Sigmoid colon (tissue), 7 donors: ENCODE results near the gene GKN1. TPM values are rescaled to one million over a fixed set of nuclear protein-coding genes. Genes with fewer than 3 reads are reported as not detected.
"Not testable (repeated sequence)": the region's sequence is repeated elsewhere in the genome, so short reads cannot be mapped to it uniquely, and the experiment has no call there.

ENCODE experiments used
- DNase-seq: peaks from one replicate; pipeline ENCODE4 v3.0.0-alpha.2; 2019
- H3K27ac ChIP-seq, 4 donors: fragments of 200-600 bp; sonication (generic); one replicate each; pipeline ENCODE4 v1.5.1; 2016 to 2019; ENCODE audit warnings: mild to moderate bottlenecking in 1 of 4
- H3K27me3 ChIP-seq, 3 donors: fragments of 200-600 bp; sonication (generic); one replicate each; pipeline ENCODE4 v1.5.1; 2019; ENCODE audit warnings: mild to moderate bottlenecking in 1 of 3
- H3K36me3 ChIP-seq, 4 donors: fragments of 200-600 bp; sonication (generic); one replicate each; pipeline ENCODE4 v1.5.1; 2016 to 2019
- H3K4me1 ChIP-seq, 4 donors: fragments of 200-600 bp; sonication (generic); one replicate each; pipeline ENCODE4 v1.5.1; 2017 to 2019
- H3K4me3 ChIP-seq, 4 donors: fragments of 200-600 bp; sonication (generic); one replicate each; pipeline ENCODE4 v1.5.1; 2017 to 2019; ENCODE audit warnings: mild to moderate bottlenecking in 2 of 4, moderate library complexity in 1 of 4
- H3K9me3 ChIP-seq, 4 donors: fragments of 200-600 bp in 3 of 4; sonication (generic) in 3 of 4; one replicate each; pipeline versions ENCODE4 v1.5.1 to v1.6.1; 2013 to 2019
- EP300 ChIP-seq, 4 donors: sonication (generic); formaldehyde crosslinking; IDR thresholded peaks; one replicate each; pipeline ENCODE4 v1.6.1; 2017; ENCODE audit warnings: antibody characterized with exemption in 4 of 4
- POLR2A ChIP-seq, 2 donors: fragments of 450-650 bp; IDR thresholded peaks; one replicate each; pipeline ENCODE4 v1.6.1; 2016; ENCODE audit warnings: antibody characterized with exemption in 2 of 2, mild to moderate bottlenecking in 2 of 2, moderate library complexity in 2 of 2
- POLR2AphosphoS5 ChIP-seq, 4 donors: sonication (generic); formaldehyde crosslinking; IDR thresholded peaks; one replicate each; pipeline ENCODE4 v1.6.1; 2017; ENCODE audit warnings: antibody characterized with exemption in 4 of 4
- WGBS, 2 donors: extraction: QIAGEN DNeasy Blood & Tissue Kit; methylation state at CpG; one replicate each; pipeline ENCODE4 v1.1.7; 2013; 5-methylcytosine and 5-hydroxymethylcytosine counted together
- intact Hi-C: fragments of 100-400 bp; cut with DNase I; formaldehyde crosslinking; loops from one replicate; pipeline ENCODE4 v1.15.1; 2023
- polyA plus RNA-seq, 3 donors: library from polyadenylated mRNA; stranded (reverse); fragments of 200-250 nt; gene quantifications; one replicate each; pipeline ENCODE4 v1.2.3, GENCODE V29; 2013
- total RNA-seq, 4 donors: library from RNA; depleted of rRNA; stranded (reverse); fragments of >200 nt; gene quantifications; one replicate each; pipeline ENCODE4 v1.1.0, GENCODE V29; 2016
- TF ChIP-seq, protein P1 (sequence below), 4 experiments: fragments of 450-650 bp in 3 of 4; fragments of 200-600 bp in 1 of 4; IDR thresholded peaks; one replicate each; pipeline ENCODE4 v1.5.1; 2016 to 2019; ENCODE audit warnings: antibody characterized with exemption in 4 of 4, mild to moderate bottlenecking in 3 of 4, moderate library complexity in 2 of 4
- donor health status: healthy with polysubstance abuse.
- donor health status: Bipolar disorder and iron deficiency.
- donor health status: healthy.

Gene GKN1
- total and polyA plus RNA-seq, 7 donors = 78.7 TPM; not detected in 6

DNA sequence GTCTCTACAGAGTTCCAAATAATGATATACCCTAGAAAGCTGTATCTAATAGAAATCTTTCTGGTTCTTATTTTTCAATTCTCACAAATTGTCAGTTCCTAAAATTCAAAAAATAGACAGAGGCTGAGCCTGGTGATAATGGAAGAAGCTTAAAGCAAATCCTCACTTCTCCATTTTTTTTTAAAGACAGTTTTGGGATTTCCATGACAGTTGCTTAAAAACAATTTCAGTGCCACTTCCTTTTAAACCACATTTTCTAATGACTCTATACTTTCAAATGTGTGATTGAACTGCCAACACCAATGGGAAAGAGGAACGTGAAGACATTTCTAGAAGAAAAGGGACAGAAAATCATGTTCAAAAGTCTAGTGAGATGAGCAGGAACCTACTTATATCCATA is 25.7 kb upstream of the GKN1 start:
- no peaks in the 10 kb centered on the region for H3K9me3 ChIP-seq
- H3K4me3 ChIP-seq = no peak overlapping the region
- TF ChIP-seq POLR2A (IDR thresholded peaks at IDR 0.05) = no peak
- TF ChIP-seq, protein P1, sequence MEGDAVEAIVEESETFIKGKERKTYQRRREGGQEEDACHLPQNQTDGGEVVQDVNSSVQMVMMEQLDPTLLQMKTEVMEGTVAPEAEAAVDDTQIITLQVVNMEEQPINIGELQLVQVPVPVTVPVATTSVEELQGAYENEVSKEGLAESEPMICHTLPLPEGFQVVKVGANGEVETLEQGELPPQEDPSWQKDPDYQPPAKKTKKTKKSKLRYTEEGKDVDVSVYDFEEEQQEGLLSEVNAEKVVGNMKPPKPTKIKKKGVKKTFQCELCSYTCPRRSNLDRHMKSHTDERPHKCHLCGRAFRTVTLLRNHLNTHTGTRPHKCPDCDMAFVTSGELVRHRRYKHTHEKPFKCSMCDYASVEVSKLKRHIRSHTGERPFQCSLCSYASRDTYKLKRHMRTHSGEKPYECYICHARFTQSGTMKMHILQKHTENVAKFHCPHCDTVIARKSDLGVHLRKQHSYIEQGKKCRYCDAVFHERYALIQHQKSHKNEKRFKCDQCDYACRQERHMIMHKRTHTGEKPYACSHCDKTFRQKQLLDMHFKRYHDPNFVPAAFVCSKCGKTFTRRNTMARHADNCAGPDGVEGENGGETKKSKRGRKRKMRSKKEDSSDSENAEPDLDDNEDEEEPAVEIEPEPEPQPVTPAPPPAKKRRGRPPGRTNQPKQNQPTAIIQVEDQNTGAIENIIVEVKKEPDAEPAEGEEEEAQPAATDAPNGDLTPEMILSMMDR (IDR thresholded peaks at IDR 0.05) = no peak
- no peak for TF ChIP-seq POLR2AphosphoS5 (IDR thresholded peaks at IDR 0.05)
- no peak for TF ChIP-seq EP300 (IDR thresholded peaks at IDR 0.05)
- no peak for DNase-seq
- 71 to 77% methylated on average over 1 of the region's 1 CpG for WGBS, 2 donors
- no peaks in the 10 kb centered on the region for H3K27me3 ChIP-seq
- intact Hi-C loops = loop anchor here (10.0 kb wide), 1 partner anchor 66 kb away; the partner anchor contains the start of gene ANTXR1
- peaks cover 0 to 2% (median under 1%) of the 10 kb centered on the region in 4 donors for H3K4me1 ChIP-seq
- no peak overlapping the region for H3K27ac ChIP-seq
- H3K36me3 ChIP-seq = no peaks in the 10 kb centered on the region

DNA sequence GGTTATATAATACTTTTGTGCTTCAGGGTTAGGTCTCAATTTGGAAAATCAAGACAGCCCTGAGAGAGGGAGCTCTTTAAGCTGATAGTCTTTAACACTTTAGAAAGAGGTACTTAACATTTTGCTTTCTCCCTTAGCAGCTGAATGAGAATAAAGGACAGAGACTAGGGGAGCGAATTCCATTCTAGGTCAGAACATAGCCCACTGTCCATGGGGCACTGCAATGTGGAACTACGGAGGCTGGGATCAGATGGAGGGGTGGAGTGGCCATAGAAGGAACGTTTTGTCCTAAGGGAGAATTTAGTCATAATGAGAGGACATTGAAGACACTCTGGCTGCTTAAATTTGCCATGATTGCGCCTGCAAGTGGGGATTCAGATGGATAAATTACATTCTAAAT is 22.5 kb upstream of the GKN1 start:
- no peaks in the 10 kb centered on the region for H3K4me1 ChIP-seq
- no peaks in the 10 kb centered on the region for H3K9me3 ChIP-seq
- TF ChIP-seq, protein P1 (IDR thresholded peaks at IDR 0.05) = no peak
- TF ChIP-seq EP300 (IDR thresholded peaks at IDR 0.05) (no peak), POLR2AphosphoS5 (IDR thresholded peaks at IDR 0.05) (no peak), POLR2A (IDR thresholded peaks at IDR 0.05) (no peak)
- no peak overlapping the region for H3K4me3 ChIP-seq
- intact Hi-C loops = no loop called here
- DNase-seq = no peak
- no peak overlapping the region for H3K27ac ChIP-seq
- 81 to 82% methylated on average over 4 of the region's 4 CpGs for WGBS, 2 donors
- no peaks in the 10 kb centered on the region for H3K27me3 ChIP-seq
- no peaks in the 10 kb centered on the region for H3K36me3 ChIP-seq

GRCh38 chr2:68952887-68953521 is 21.4 kb upstream of the GKN1 start, which contains the start of gene GKN2:
GKN2 (minus strand) TSS chr2:68952893; CDS start chr2:68952861, 32 bp downstream.
- Histone ChIP-seq H3K4me3 (no peak within 1 kb of the TSS), H3K27ac (no peak within 1 kb of the TSS), H3K36me3 (no peaks in the 10 kb centered on the region), H3K4me1 (no peaks in the 10 kb centered on the region), H3K9me3 (no peaks in the 10 kb centered on the region), H3K27me3 (no peaks in the 10 kb centered on the region)
- intact Hi-C loops = no loop called here
- 93 to 94% methylated on average over 4 of the region's 4 CpGs for WGBS, 2 donors
- DNase-seq = no peak
- no peak for TF ChIP-seq EP300 (IDR thresholded peaks at IDR 0.05)
- TF ChIP-seq, protein P1 (IDR thresholded peaks at IDR 0.05) = no peak
- no peak for TF ChIP-seq POLR2A (IDR thresholded peaks at IDR 0.05)
- TF ChIP-seq POLR2AphosphoS5 (IDR thresholded peaks at IDR 0.05) = no peak

DNA sequence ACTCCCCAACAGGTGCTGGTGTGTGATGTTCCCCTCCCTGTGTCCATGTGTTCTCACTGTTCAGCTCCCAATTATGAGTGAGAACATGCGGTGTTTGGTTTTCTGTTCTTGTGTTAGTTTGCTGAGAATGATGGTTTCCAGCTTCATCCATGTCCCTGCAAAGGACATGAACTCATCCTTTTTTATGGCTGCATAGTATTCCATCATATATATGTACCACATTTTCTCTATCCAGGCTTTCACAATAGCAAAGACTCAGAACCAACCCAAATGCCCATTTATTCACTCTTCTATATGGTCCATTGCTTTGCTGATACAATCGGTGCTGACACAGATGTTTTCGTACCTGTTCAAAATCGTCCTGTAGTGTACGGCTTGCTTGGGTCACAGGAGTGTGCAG is 19.0 kb upstream of the GKN1 start:
- H3K4me3 ChIP-seq, H3K4me1 ChIP-seq, H3K9me3 ChIP-seq, H3K36me3 ChIP-seq, intact Hi-C loops, DNase-seq, H3K27ac ChIP-seq, H3K27me3 ChIP-seq: not testable (repeated sequence)
- 97 to 98% methylated on average over 5 of the region's 5 CpGs for WGBS, 2 donors

GRCh38 chr2:68959001-68959400 is 15.4 kb upstream of the GKN1 start:
- Histone ChIP-seq H3K27ac (no peak overlapping the region), H3K9me3 (no peaks in the 10 kb centered on the region), H3K36me3 (no peaks in the 10 kb centered on the region), H3K4me1 (no peaks in the 10 kb centered on the region), H3K27me3 (no peaks in the 10 kb centered on the region), H3K4me3 (no peak overlapping the region)
- intact Hi-C loops = no loop called here
- WGBS, 2 donors = 95 to 96% methylated on average over 1 of the region's 1 CpG
- TF ChIP-seq EP300 (IDR thresholded peaks at IDR 0.05) (no peak), POLR2A (IDR thresholded peaks at IDR 0.05) (no peak)
- TF ChIP-seq, protein P1 (IDR thresholded peaks at IDR 0.05) = no peak
- DNase-seq = no peak
